ENCODE measurements around the gene PNKD.
"Not testable (repeated sequence)": the region's sequence is repeated elsewhere in the genome, so short reads cannot be mapped to it uniquely, and the experiment has no call there.

Gene PNKD

DNA sequence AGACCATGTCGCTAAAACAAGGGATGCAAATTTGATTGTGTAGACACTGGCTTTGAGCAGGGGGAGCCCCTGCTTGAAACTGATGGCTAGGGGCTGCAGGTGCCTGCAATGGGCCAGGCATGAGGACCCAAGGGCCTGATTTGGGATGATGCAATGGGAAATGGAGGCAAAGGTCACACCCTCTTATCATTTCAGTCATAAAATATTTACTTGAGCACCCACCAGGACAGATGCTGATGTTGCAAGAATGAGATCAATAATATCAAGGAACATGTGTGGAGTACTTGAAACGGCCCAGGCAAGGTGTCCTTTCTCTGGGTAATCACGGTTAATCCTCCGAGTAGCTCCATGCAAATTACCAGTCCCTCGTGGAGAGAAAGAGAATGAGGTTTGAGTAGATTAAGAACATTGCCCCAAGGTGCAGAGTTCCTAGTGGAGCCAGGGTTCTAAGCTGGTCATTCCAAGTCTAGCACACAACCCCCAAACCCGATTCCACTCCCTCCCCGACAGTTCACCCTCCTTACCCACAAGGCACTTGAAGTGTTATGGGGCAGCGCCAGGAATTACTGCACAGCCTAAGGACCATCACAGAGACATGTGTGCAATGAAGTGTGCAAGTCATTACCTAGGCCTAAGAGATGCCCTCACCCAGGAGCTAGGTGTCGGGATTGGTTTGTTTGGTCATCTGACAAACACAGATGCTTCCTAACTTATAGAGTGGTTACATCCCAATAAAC, 36.0 kb downstream of the PNKD start:
- Mint-ChIP-seq H3K27ac (peak overlapping the region in 1 of 3 experiments; percentile 67), H3K36me3 (ENCODE audit: low read depth) (no peaks in the 10 kb centered on the region), H3K4me3 (no peak overlapping the region), H3K27me3 (ENCODE audit: low read depth) (no peaks in the 10 kb centered on the region), H3K9me3 (no peaks in the 10 kb centered on the region), H3K4me1 (peaks cover 6% of the 10 kb centered on the region)
- TF ChIP-seq, protein P1, sequence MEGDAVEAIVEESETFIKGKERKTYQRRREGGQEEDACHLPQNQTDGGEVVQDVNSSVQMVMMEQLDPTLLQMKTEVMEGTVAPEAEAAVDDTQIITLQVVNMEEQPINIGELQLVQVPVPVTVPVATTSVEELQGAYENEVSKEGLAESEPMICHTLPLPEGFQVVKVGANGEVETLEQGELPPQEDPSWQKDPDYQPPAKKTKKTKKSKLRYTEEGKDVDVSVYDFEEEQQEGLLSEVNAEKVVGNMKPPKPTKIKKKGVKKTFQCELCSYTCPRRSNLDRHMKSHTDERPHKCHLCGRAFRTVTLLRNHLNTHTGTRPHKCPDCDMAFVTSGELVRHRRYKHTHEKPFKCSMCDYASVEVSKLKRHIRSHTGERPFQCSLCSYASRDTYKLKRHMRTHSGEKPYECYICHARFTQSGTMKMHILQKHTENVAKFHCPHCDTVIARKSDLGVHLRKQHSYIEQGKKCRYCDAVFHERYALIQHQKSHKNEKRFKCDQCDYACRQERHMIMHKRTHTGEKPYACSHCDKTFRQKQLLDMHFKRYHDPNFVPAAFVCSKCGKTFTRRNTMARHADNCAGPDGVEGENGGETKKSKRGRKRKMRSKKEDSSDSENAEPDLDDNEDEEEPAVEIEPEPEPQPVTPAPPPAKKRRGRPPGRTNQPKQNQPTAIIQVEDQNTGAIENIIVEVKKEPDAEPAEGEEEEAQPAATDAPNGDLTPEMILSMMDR (IDR thresholded peaks at IDR 0.05; ENCODE audit: unreplicated experiment in 3 of 3): no peak

DNA sequence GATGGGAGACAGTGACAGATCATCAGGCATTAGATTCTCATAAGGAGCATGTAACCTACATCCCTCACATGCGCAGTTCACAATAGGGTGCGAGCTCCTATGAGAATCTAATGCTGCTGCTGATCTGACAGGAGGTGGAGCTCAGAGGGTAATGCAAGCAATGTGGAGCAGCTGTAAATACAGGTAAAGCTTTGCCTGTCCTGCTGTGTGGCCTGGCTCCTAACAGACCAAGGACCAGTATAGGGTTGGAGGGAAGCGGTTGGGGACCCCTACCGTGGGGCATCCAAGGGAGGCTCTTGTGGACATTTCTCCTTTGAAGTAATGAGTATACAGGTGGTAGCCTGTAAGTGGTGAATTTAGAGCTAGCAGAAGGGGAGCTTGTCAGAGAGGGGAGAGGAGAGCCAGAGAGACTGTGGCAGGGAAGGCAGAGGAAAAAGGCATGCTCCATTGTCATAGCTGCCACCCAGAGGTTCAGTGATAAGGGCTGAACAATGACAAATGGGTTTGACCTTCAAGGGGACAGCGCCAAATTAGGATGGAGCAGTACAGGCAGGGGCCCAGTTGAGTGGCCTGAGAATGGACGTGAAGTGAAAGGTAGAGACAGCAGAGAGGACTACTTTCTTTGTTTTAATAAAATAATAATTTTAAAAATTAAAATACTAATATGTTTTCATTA, 37.2 kb downstream of the PNKD start:
- Mint-ChIP-seq H3K4me3 (no peak overlapping the region), H3K4me1 (peaks cover 17% of the 10 kb centered on the region), H3K27ac (no peak overlapping the region), H3K36me3 (ENCODE audit: low read depth) (no peaks in the 10 kb centered on the region), H3K9me3 (no peaks in the 10 kb centered on the region), H3K27me3 (ENCODE audit: low read depth) (no peaks in the 10 kb centered on the region)
- TF ChIP-seq, protein P1 (IDR thresholded peaks at IDR 0.05; ENCODE audit: unreplicated experiment in 3 of 3): no peak

DNA sequence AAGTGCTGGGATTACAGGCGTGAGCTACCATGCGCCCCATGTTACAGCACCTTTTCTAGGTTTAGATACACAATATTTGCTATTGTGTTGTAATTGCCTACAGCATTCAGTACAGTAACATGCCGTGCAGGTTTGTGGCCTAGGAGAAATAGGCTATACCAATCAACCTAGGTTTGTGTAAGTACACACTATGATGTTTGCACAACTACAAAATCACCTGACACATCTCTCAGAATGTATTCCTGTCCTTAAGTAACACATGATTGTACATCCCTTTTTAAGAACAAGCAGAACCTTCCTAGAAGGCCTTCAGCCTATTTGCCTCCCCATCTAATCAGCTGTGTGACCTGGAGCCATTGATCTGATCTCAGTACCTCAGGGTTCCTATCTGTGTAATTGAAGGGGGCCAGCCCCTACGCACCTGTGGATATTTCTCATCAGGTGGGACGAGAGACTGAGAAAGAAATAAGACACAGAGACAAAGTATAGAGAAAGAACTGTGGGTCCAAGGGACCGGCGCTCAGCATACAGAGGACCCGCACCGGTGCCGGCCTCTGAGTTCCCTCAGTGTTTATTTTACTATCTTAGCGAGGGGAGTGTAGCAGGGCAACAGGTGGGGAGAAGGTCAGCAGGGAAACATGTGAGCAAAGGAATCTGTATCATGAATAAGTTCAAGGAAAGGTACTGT, 40.7 kb downstream of the PNKD start:
- Mint-ChIP-seq H3K9me3 (no peaks in the 10 kb centered on the region), H3K27me3 (ENCODE audit: low read depth) (no peaks in the 10 kb centered on the region), H3K4me3 (peak overlapping the region in 1 of 3 experiments; percentile 15), H3K27ac (peak overlapping the region; percentile 96 to 99 (median 99)), H3K4me1 (peaks cover 26% of the 10 kb centered on the region), H3K36me3 (ENCODE audit: low read depth) (no peaks in the 10 kb centered on the region)
- TF ChIP-seq, protein P1 (IDR thresholded peaks at IDR 0.05; ENCODE audit: unreplicated experiment in 3 of 3): no peak

DNA sequence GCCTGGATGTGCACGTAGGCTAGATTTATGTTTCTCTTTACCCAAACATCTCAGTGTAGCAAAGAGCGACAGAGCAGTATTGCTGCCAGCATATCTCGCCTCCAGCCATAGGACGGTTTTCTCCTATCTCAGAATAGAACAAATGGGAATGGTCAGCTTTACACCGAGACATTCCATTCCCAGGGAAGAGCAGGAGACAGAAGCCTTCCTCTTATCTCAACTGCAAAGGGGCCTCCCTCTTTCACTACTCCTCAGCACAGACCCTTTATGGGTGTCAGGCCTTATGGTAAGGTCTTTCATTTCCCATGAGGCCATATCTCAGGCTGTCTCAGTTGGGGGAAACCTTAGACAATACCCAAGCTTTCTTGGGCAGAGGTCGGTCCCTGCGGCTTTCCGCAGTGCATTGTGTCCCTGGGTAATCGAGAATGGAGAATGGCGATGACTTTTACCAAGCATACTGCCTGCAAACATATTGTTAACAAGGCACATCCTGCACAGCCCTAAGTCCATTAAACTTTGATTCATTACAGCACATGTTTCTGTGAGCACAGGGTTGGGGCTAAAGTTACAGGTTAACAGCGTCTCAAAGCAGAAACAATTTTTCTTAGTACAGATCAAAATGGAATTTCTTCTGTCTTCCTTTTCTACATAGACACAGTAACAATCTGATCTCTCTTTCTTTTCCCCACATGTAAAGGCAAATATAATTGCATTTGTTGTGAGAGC, 41.4 kb downstream of the PNKD start:
- Mint-ChIP-seq H3K4me1 (peaks cover 30% of the 10 kb centered on the region), H3K4me3 (peak overlapping the region in 1 of 3 experiments; percentile 15), H3K27ac (peak overlapping the region; percentile 96 to 99 (median 99))
- H3K36me3 Mint-ChIP-seq (ENCODE audit: low read depth); H3K9me3 Mint-ChIP-seq; H3K27me3 Mint-ChIP-seq (ENCODE audit: low read depth): not testable (repeated sequence)

DNA sequence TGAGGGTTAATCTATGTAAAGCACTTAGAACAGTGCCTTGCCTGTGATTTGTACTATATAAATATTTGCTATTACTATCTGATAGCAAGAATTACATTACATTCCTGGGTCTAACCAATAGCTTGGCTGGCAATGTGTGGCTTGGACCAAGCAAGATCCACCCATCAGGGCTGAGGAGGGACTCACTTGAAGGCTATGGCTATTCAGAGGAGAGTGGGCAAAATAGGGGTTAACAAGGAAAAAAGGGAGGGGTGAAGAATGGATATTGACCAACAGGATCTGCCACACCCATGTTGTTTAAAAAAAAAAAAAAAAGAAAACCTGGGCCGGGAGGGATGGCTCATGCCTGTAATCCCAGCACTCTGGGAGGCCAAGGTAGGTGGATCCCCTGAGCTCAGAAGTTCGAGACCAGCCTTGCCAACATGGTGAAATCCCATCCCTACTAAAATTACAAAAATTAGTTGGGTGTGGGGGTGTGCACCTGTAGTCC, 42.0 kb downstream of the PNKD start:
- no peaks in the 10 kb centered on the region for H3K27me3 Mint-ChIP-seq (ENCODE audit: low read depth)
- H3K9me3 Mint-ChIP-seq: no peaks in the 10 kb centered on the region
- no peak overlapping the region for H3K4me3 Mint-ChIP-seq
- TF ChIP-seq, protein P1 (IDR thresholded peaks at IDR 0.05; ENCODE audit: unreplicated experiment in 3 of 3): no peak
- no peaks in the 10 kb centered on the region for H3K36me3 Mint-ChIP-seq (ENCODE audit: low read depth)
- H3K4me1 Mint-ChIP-seq: peaks cover 31% of the 10 kb centered on the region
- H3K27ac Mint-ChIP-seq: peak overlapping the region; percentile 96 to 99 (median 99)

DNA sequence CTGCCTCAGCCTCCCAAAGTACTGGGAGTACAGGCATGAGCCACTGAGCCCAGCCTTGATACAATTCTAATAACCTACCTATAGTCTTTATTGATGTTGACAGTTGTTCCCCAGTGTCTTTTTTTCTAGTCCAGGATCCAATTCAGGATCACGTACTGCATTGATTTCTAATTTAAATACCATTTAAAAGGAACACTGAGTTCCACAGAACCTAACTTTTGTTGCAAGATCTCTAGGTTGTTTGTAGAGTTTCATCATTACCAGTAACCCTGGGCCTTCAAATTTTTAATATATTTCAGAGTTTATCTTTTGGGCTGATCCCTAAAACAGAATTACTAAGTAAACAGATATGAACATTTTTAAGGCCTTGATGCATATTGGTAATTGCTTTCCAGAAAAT, 43.0 kb downstream of the PNKD start:
- TF ChIP-seq, protein P1 (IDR thresholded peaks at IDR 0.05; ENCODE audit: unreplicated experiment in 3 of 3): no peak
- Mint-ChIP-seq H3K36me3 (ENCODE audit: low read depth) (no peaks in the 10 kb centered on the region), H3K9me3 (no peaks in the 10 kb centered on the region), H3K27me3 (ENCODE audit: low read depth) (no peaks in the 10 kb centered on the region), H3K27ac (peak overlapping the region; percentile 46 to 50 (median 48)), H3K4me1 (peaks cover 31% of the 10 kb centered on the region), H3K4me3 (no peak overlapping the region)

DNA sequence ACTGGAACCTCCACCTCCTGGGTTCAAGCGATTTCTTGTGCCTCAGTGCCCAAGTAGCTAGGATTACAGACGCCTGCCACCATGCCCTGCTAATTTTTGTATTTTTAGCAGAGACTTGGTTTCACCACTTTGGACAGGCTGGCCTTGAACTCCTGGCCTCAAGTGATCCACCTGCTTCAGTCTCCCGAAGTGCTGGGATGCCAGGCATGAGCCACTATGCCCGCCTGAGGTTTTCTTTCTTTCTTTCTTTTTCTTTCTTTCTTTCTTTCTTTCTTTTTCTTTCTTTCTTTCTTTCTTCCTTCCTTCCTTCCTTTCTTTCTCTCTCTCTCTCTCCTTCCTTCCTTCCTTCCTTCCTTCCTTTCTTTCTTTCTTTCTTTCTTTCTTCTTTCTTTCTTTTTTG, 44.4 kb downstream of the PNKD start:
- not testable (repeated sequence) for H3K27me3 Mint-ChIP-seq (ENCODE audit: low read depth); H3K9me3 Mint-ChIP-seq; H3K4me3 Mint-ChIP-seq; H3K27ac Mint-ChIP-seq; H3K36me3 Mint-ChIP-seq (ENCODE audit: low read depth)
- H3K4me1 Mint-ChIP-seq: peaks cover 33% of the 10 kb centered on the region

Measured in nephron (organoid).